Left ventricle myocardium superior (tissue), 1 donor: ENCODE results near the gene FHIP2A. TPM values are rescaled to one million over a fixed set of nuclear protein-coding genes. Genes with fewer than 3 reads are reported as not detected.
A peak's percentile ranks its signal among the peaks of the same experiment; 100 is the strongest.
"Not testable (repeated sequence)": the region's sequence is repeated elsewhere in the genome, so short reads cannot be mapped to it uniquely, and the experiment has no call there.

Source experiments
- ATAC-seq: fragments of 200-7000 bp; cut with Tn5 transposase; one replicate; pipeline ENCODE4 v1.9.1; 2020; ENCODE audit warnings: mild to moderate bottlenecking, moderate library complexity
- DNase-seq: peaks from one replicate; pipeline ENCODE4 v3.0.0-alpha.2; 2020
- intact Hi-C: fragments of 100-400 bp; cut with micrococcal nuclease; formaldehyde crosslinking; loops from one replicate; pipeline ENCODE4 v1.11.0; 2022
- total RNA-seq: library from RNA; stranded (reverse); fragmentation: NEBNext Ultra II Directional; extraction: Animal tissue kit (Norgen Biotek cat#: 25700); gene quantifications from one replicate; pipeline ENCODE4 v1.2.1, GENCODE V29; 2021
- donor health status: DM: no; HTN: yes; CAD: no; lungs with severe emphysema.

The FHIP2A gene
- total RNA-seq, 1 donor from 2014 or later = 29.4 TPM

DNA sequence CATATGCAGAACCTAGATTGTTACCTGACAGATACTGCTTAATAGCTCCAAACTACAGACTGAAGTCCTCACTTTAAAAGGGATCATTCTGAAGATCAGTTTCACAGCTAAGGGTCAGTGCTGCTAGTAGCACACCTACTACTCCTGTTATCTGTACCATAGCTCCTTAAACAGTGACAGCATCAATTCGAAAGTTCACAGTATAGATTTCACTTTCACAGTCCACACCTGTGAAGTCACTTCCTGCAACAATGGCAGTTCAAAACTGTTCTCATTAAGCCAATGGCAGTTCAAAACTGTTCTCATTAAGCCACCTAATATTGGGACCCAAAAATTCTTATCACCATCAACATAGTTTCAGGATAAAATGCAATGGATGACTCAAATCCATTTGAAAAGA, 10.7 kb upstream of the FHIP2A start:
- ATAC-seq = no peak
- DNase-seq = no peak
- intact Hi-C loops = no loop called here

DNA sequence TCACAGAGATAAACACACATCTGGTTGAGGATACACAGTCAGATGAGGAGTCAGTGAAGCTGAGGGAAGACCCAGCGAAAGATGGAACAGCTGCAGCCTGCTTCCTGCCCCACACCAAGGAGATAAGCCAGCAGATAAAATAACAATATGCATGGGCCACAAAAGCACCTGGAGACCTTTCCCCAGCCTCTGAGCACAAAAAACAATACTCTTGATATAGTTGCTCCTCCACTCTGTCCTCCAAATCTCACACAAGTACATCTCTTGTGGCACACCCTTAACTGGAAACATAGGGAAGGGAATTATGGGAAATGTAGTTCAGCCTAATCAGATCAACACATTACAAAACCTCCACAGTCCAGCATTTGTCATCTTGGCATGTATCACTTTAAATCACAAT, 9.7 kb upstream of the FHIP2A start:
- intact Hi-C loops = no loop called here
- DNase-seq = no peak
- ATAC-seq = no peak

DNA sequence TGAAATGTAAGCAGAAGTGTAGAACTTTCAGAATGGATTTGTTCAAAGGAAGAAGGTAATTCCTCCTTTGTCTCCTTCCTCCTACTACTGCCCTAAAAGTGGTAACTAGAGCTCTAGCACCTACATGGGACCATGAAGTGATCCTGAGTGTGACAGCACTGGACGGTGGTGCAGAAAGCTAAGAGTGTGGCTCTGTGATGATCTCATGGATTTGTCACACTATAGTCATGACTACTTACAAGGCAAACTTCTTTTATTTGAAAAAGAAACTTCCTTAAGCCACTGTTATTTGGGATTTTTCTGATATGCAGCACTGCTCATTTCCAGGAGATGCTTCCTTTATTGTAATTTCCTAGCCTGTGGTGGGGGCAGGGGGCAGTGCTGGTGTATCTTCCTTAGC, 5.8 kb upstream of the FHIP2A start:
- ATAC-seq (no peak), DNase-seq (no peak)
- intact Hi-C loops = no loop called here

DNA sequence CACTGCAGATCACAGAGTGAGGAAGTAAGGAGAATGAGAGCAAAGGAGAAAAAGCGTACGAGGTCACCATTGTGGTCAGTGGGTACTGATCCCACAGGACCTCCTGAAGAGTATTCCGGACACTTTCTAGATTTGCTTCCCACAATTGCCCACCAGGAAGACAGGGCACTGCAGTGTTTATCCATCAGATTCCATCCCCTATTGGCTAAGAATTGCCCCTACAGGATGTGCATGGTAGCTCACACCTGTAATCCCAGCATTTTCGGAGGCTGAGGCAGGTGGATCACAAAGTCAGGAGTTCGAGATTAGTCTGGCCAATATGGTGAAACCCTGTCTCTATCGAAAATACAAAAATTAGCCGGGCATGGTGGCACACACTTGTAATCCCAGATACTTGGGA, 5.3 kb upstream of the FHIP2A start:
- DNase-seq (no peak), ATAC-seq (no peak)
- intact Hi-C loops = no loop called here

DNA sequence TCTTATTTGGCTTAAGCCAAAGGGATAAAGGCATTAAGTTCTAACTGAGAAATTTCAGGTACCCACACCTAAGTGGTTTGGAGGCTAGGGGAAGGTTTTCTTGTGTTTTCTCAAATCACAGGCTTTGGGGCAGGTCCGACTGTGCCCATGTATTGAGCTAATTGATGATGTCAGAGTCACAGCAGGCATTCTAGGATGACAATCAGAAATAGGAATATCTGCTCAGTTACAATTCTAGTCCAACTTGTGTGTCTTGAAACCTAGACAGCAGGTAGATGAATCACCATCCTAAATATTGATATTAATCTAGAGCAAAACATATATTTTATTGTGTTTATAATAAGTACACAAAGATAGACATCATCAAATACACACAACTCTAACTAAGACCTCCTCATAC, 2.3 kb upstream of the FHIP2A start:
- ATAC-seq = no peak
- intact Hi-C loops = no loop called here

DNA sequence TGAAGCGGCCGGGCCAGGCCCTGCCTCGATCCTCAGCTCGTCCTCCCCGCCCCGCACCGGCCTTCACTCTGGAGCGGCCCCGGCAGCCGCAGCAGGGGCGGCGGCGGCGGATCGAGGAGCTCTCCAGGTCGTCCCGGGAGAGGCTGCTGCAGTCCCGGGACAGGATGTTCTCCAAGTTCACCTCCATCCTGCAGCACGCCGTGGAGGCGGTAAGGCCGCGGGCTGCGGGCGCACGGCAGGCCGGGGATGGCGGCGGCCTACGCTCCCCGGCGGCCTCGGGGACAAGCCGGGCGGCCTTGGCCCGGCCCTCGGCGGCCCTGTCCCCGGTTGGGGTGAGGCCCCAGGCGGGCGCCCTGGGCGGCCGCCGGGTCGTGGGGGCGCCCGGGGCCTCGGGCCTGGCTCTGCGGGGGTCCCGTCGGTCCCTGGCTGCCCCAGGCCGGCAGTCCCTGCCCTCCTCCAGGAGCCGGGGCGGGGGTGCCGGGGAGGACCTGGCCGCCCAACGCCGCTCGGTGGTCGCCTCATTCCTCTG, 399 bp downstream of the FHIP2A start:
- intact Hi-C loops = no loop called here
- ATAC-seq = peak; percentile 67
- no peak for DNase-seq

More for the DNA sequence above, 2.3 kb upstream of the FHIP2A start:
- DNase-seq = no peak

DNA sequence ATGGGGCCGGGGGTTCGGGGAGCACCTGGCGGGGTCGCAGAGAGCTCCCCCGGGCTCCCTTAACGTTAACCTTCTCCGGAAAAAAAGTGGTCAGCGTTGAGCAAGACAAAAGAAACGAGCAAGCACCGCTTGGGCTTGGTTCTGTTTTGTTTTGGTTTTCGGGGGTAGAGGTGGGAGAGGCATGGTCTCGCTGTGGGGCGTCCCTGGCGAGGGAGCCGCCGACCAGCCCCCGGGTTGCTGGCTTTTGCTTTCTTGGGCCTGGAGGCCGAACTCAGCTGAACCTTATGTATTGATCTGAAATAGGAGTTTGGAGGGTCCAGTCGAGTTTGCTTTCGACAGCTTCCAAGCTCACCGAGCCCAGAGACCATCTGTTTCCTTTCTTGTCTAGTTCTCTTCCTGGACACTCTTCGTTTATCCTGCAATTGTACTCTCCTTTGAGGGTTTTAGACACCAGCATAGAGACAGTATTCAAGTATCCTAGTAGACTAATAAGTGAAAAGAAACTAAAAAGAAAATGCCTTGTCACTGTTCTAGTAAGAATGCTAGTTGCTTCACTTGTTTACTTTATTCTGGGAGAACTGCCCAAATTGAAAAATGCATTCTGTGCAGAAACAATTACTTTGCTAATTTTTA, 980 bp downstream of the FHIP2A start:
- ATAC-seq (peak; percentile 23), DNase-seq (peak; percentile 43)
- intact Hi-C loops = no loop called here

DNA sequence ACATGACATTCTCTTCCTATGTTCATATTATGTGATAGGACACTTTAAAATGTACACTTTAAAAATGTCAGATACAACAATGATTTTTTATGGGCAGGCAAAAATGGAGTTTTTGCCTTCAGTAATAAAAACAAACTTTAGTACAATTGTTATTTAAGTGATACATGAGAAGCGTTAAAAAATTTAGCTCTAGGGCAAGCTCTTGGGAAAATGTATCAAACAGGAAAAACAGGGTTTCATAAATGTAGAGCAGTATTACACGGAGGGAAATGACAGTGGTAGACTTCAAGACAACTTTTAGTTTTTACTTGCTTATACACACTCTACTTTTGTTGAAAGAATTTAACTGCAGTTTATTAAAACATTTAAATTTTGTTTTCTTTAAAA, 1.5 kb downstream of the FHIP2A start:
- DNase-seq (no peak), ATAC-seq (no peak)
- intact Hi-C loops = no loop called here

DNA sequence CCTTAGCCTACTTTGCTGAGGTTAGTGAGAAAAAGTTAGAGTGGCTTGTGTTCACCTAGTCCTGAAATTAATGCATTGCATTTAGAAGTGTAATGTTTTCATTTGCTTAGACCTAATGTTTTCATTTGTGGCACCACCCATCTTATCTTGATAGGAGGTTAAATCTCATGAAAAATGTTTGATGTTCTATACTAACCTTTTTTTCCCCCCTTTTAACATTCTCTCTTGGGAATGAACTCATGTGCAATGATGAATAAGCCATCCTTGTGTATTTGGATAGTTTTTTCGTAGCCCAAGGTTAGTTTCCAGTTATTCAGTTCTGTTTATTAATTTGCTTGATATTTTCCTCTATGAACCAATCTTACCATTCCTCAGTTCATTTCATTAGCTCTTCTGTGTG, 2.8 kb downstream of the FHIP2A start:
- DNase-seq = no peak
- intact Hi-C loops = no loop called here
- no peak for ATAC-seq

DNA sequence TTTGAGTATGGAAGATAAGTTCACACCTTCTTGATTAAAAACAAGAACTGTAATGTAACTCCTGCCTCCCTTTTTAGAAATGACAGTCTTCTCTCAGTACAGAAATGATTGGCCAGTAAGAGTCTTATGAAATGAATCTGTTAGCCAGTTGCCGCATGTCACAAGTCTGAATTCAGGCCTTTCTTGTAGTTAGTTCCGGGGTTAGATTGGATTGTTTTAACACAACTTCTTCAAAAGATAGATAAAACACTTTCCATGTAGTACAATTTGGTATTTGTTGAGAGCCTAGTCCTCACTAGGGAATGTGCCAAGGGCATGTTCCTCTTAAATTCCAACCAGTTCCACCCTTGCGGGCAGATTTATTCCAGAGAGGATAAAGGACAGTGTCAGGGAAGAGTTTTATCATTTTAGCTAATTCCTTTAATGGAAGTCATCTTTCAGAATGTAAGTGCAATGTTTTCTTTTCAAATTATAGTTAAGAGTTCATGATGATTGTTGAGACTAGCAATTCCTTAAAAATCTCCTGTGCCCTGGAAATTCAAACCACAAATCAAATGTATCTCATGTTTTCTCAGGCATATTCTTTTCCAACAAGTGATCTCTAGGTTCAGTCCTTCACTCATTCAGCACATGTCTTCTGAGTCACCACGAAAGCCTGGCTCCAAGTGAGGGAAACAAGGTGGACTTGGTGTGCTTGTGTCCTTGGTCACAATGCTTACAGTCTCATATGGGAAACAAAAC, 4.1 kb downstream of the FHIP2A start:
- no peak for DNase-seq
- ATAC-seq = peak; percentile 10
- intact Hi-C loops = no loop called here

DNA sequence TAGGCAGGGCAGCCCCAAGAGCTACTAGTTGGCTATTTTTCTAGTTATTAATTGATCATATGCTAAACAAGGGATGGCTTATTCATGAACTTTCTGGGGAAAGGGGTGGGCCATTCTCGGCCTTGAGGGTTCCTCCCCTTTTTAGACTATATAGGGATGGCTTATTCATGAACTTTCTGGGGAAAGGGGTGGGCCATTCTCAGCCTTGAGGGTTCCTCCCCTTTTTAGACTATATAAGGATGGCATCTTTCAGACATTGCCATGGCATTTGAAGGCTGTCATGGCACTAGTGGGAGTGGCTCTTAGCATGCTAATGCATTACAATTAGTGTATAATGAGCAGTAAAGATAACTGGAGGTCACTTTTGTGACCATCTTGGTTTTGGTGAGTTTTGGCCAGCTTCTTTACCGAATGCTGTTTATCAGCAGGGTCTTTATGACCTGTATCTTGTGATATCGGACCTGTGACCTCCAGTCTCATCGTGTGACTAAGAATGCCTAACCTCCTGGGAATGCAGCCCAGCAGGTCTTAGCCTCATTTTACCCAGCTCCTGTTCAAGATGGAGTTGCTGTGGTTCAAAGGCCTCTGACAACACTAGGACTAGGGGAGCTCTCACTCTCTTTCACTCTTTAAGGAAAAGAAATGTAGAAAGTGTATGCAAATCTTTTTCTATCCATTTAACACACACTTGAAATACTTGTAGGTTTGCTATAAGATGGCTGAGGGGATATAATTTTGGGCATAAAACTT, 7.8 kb downstream of the FHIP2A start:
- DNase-seq (no peak), ATAC-seq (no peak)
- intact Hi-C loops = no loop called here

DNA sequence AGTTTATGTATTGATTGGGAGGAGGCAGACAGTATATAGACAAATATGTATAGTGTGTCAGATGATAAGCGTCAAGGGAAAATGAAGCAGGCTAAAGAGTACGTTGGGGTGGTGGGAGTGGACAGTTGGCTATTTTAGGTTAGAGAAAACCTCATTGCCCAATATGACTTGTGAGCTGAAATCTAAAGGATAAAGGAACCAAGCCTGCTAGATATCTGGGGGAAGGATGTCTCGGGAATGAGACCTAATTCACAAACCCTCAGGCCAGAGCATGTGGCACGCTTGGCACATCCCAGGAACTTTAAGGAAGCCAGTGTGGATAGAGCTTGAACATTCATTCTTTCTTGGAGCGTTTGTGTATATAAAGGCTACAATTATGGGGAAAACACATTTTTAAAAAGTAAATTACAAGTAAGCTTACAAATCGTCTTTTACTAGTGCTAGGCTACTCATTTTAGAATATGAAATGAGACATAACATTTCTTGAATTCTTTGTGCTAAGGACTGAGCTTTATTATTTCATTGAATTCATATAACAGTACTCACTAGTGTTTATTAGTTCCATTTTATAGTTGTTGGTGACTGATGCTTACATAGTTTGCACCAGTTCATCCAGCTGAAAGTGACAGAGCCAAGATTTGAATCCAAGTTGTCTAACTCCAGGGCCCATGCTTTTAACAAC, 9.7 kb downstream of the FHIP2A start:
- no peak for DNase-seq
- intact Hi-C loops = no loop called here

DNA sequence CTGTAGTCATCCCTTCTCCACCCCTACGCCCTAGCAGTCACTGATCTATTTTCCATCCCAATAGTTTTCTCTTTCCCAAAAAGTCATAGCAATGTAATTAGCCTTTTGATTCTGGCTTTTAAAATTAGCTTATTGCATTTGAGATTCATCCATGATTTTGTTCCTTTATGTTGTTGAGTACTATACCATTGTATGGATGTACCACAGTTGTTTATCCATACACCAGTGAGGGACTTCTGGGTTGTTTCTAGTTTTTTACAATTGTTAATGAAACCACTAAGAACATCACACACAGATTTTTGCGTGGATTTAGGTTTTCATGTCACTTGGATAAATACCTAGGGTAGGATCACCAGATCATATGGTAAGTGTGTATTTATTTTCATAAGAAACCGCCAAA, 16.1 kb downstream of the FHIP2A start:
- no peak for ATAC-seq
- DNase-seq = no peak
- intact Hi-C loops = no loop called here

More for the DNA sequence above, 9.7 kb downstream of the FHIP2A start:
- ATAC-seq = no peak

DNA sequence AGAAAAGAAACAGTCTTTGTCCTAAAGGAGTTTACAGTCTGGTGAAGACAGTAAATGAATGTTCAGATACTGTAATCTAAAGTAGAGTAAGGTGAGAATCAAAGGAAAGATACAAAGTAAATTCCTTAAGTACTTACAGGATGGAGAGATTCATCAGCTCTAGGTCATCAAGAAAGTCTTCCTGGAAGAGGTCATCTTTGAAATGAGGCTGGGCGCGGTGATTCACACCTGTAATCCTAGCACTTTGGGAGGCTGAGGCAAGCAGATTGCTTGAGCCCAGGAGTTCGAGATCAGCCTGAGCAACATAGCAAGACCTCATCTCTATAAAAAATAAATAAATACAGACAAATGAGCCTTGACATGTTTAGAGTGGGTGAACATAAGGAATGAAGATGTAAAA, 18.3 kb downstream of the FHIP2A start:
- intact Hi-C loops = no loop called here
- DNase-seq (no peak), ATAC-seq (no peak)

DNA sequence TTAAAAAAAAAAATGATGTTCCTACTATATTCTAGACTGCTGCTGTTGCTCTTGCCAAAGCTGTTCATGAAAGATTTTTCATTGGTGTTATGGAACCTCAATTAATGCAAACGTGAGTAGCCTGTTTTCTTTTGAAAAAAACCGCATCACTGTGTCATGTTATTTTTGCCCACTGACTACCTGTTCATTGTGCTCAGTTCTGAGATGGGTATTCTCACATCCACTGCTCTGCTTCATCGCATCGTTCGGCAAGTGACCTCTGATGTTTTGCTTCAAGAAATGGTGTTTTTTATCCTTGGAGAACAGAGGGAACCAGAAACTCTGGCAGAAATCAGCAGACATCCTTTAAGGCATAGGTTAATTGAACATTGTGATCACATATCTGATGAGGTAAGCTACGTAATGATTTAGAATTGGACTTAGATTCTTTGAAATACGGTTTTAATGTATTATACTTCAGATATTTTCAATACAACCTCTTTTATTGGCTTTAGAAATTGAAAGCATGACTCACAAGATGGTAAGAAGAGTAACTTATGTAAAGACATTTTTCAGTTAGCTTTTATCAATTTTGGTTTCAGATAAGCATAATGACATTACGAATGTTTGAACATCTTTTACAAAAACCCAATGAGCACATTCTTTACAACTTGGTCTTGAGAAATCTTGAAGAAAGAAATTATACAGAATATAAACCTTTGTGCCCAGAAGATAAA, 24.6 kb downstream of the FHIP2A start:
- ATAC-seq (no peak), DNase-seq (no peak)

DNA sequence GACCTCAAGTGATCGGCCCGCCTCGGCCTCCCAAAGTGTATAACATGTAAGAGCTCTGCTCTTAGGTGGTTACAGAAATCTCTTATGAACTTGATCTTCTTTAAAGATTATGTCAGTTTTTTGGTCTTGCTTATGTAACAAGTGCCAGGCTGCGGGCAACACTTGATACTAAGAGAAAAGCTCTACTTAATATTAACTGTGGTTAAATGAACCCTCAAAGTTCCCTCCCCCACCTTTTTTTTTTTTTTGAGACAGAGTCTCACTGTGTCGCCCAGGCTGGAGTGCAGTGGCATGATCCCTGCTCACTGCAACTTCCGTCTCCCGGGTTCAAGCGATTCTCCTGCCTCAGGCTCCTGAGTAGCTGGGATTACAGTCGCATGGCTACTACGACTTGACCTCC, 25.9 kb downstream of the FHIP2A start:
- DNase-seq, intact Hi-C loops, ATAC-seq: not testable (repeated sequence)

More for the DNA sequence above, 24.6 kb downstream of the FHIP2A start:
- intact Hi-C loops = no loop called here

DNA sequence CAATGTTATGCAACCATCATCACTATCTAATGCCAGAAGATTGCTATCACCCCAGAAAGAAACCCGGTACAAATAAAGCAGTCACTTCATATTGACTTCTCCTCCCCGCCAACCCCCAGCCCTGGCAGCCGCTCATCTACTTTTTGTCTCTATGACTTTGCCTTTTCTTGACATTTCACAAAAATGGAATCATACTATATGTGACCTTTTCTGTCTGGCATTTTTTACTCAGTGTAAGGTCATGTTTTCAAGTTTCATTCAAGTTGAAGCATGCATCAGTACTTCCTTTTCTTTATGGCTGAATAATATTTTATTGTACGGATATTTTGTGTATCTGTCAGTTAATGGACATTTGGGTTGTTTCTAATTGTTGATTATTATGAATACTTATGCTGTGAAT, 28.1 kb downstream of the FHIP2A start:
- intact Hi-C loops = no loop called here
- no peak for DNase-seq
- no peak for ATAC-seq

DNA sequence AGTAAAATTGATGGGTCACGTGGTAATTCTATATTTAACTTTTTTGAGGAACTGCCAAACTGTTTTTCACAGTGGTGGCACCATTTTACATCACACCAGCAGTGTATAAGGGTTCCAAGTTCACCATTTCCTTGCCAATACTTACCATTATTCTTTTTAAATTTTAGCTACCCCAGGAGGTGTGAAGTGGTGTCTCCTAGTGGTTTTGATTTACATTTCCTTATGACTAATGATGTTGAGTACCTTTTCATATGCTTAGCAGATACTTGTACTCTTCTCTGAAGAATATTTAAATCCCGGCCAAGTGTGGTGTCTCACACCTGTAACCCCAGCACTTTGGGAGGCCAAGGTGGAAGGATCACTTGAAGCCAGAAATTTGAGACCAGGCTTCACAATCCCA, 28.5 kb downstream of the FHIP2A start:
- no peak for DNase-seq
- intact Hi-C loops = no loop called here
- ATAC-seq = no peak

DNA sequence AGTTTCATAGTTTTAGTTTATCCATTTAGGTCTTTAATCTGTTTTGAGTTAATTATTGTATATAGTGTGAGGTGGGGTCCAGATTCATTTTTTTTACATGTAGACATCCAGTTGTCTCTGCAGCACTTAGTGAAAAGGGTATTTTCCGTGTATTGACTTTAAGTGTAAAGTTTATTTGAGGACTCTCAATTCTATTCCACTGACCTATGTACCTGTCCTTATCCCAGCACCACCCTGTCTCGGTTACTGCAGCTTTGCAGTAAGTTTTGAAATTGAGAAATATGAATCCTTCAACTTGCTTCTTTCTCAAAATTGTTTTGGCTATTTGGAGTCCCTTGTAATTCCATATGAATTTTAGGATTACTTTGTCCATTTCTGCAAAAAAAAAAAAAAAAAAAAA, 29.8 kb downstream of the FHIP2A start:
- ATAC-seq (no peak), DNase-seq (no peak)
- intact Hi-C loops = no loop called here
